Sigmoid colon (tissue), 4 donors: ENCODE results near the gene AKAP7.

Experiments
- EP300 ChIP-seq, 4 donors: sonication (generic); formaldehyde crosslinking; IDR thresholded peaks; one replicate each; pipeline ENCODE4 v1.6.1; 2017; ENCODE audit warnings: antibody characterized with exemption in 4 of 4
- POLR2A ChIP-seq, 2 donors: fragments of 450-650 bp; IDR thresholded peaks; one replicate each; pipeline ENCODE4 v1.6.1; 2016; ENCODE audit warnings: antibody characterized with exemption in 2 of 2, mild to moderate bottlenecking in 2 of 2, moderate library complexity in 2 of 2
- TF ChIP-seq, protein P1 (sequence below), 4 experiments: fragments of 450-650 bp in 3 of 4; fragments of 200-600 bp in 1 of 4; IDR thresholded peaks; one replicate each; pipeline ENCODE4 v1.5.1; 2016 to 2019; ENCODE audit warnings: antibody characterized with exemption in 4 of 4, mild to moderate bottlenecking in 3 of 4, moderate library complexity in 2 of 4

DNA sequence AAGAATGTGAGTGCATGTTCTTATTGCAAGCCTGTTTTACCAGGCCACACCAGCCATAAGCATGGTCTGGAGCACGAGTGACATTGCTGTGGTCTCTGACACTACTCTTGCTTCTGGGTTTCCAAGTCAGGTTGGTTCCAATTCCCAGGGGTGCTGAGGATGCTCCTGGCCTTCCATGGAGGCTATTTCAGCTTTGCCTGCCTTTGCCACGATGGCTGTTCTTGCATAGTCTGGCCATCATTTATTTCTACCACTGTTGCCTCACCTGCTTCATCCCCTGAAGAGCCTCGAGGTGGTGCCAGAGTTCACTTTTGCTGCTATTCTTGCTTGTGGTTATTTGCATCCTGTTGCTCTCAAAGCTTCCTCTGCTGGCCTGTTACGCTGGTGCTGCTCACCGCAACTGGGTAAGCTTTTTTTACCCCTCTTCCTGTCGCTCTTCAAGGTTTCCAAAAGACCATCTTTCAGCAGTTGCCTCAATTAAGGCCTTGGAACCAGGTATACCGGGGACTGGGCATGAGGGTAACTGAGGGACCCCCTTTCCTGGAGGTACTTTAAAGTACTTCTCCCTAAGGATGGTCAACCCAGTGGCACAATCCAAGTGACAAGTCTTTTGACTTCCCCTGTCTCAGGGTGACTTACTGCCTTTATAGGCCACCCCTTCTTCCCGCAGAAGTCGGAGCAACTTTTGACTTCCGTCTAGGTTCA lies 64.5 kb downstream of the AKAP7 start:
- TF ChIP-seq POLR2A (IDR thresholded peaks at IDR 0.05) = no peak
- TF ChIP-seq, protein P1, sequence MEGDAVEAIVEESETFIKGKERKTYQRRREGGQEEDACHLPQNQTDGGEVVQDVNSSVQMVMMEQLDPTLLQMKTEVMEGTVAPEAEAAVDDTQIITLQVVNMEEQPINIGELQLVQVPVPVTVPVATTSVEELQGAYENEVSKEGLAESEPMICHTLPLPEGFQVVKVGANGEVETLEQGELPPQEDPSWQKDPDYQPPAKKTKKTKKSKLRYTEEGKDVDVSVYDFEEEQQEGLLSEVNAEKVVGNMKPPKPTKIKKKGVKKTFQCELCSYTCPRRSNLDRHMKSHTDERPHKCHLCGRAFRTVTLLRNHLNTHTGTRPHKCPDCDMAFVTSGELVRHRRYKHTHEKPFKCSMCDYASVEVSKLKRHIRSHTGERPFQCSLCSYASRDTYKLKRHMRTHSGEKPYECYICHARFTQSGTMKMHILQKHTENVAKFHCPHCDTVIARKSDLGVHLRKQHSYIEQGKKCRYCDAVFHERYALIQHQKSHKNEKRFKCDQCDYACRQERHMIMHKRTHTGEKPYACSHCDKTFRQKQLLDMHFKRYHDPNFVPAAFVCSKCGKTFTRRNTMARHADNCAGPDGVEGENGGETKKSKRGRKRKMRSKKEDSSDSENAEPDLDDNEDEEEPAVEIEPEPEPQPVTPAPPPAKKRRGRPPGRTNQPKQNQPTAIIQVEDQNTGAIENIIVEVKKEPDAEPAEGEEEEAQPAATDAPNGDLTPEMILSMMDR (IDR thresholded peaks at IDR 0.05) = peak in 1 of 4 experiments; percentile 38
- no peak for TF ChIP-seq EP300 (IDR thresholded peaks at IDR 0.05)
